ENCODE data around the gene ACOXL.

Gene ACOXL

GRCh38 chr2:110872521-110872920, 140.1 kb downstream of the ACOXL start:
- no peak overlapping the region for H3K27ac ChIP-seq
- DNase-seq (ENCODE audit: low spot score), result no peak
- TF ChIP-seq CTCF (conservative IDR thresholded peaks at IDR 0.05; ENCODE audit: low read depth), result no peak
- POLR2A ChIA-PET (ENCODE audit: low non-redundant PET), result no interaction called here
- CTCF ChIA-PET, result no interaction called here

GRCh38 chr2:110873056-110873502, 140.7 kb downstream of the ACOXL start:
- CTCF ChIA-PET, result no interaction called here
- POLR2A ChIA-PET (ENCODE audit: low non-redundant PET), result no interaction called here
- TF ChIP-seq CTCF (conservative IDR thresholded peaks at IDR 0.05; ENCODE audit: low read depth), result no peak
- no peak for DNase-seq (ENCODE audit: low spot score)
- no peak overlapping the region for H3K27ac ChIP-seq

GRCh38 chr2:110873597-110874452, 141.5 kb downstream of the ACOXL start:
- DNase-seq (ENCODE audit: low spot score), result no peak
- ChIA-PET CTCF (no interaction called here), POLR2A (ENCODE audit: low non-redundant PET) (no interaction called here)
- H3K27ac ChIP-seq, result no peak overlapping the region
- no peak for TF ChIP-seq CTCF (conservative IDR thresholded peaks at IDR 0.05; ENCODE audit: low read depth)

- CTCF ChIA-PET, result no interaction called here
- TF ChIP-seq CTCF (conservative IDR thresholded peaks at IDR 0.05; ENCODE audit: low read depth), result no peak
- POLR2A ChIA-PET (ENCODE audit: low non-redundant PET), result no interaction called here
- DNase-seq (ENCODE audit: low spot score), result no peak
- no peak overlapping the region for H3K27ac ChIP-seq
Observed at GRCh38 chr2:110874453-110875383, 142.3 kb downstream of the ACOXL start.

- DNase-seq (ENCODE audit: low spot score), result no peak
- no peak for TF ChIP-seq CTCF (conservative IDR thresholded peaks at IDR 0.05; ENCODE audit: low read depth)
- no peak overlapping the region for H3K27ac ChIP-seq
- CTCF ChIA-PET, result no interaction called here
- POLR2A ChIA-PET (ENCODE audit: low non-redundant PET), result no interaction called here
Observed at GRCh38 chr2:110875384-110875725, 143.0 kb downstream of the ACOXL start.

GRCh38 chr2:110876167-110876999, 144.0 kb downstream of the ACOXL start:
- ChIA-PET POLR2A (ENCODE audit: low non-redundant PET) (no interaction called here), CTCF (no interaction called here)
- no peak for TF ChIP-seq CTCF (conservative IDR thresholded peaks at IDR 0.05; ENCODE audit: low read depth)
- no peak overlapping the region for H3K27ac ChIP-seq
- no peak for DNase-seq (ENCODE audit: low spot score)

Measured in RWPE1 (cell line).